ENCODE results near the gene LRRFIP1. TPM values are rescaled to one million over a fixed set of nuclear protein-coding genes. Genes with fewer than 3 reads are reported as not detected.

Gene LRRFIP1
- total and polyA plus RNA-seq, 9 of the 15 experiments (the other 6 are each of a cell fraction or from before 2014, with no cell fraction given), result 13.1 to 45.2 (median 31.3) TPM

DNA sequence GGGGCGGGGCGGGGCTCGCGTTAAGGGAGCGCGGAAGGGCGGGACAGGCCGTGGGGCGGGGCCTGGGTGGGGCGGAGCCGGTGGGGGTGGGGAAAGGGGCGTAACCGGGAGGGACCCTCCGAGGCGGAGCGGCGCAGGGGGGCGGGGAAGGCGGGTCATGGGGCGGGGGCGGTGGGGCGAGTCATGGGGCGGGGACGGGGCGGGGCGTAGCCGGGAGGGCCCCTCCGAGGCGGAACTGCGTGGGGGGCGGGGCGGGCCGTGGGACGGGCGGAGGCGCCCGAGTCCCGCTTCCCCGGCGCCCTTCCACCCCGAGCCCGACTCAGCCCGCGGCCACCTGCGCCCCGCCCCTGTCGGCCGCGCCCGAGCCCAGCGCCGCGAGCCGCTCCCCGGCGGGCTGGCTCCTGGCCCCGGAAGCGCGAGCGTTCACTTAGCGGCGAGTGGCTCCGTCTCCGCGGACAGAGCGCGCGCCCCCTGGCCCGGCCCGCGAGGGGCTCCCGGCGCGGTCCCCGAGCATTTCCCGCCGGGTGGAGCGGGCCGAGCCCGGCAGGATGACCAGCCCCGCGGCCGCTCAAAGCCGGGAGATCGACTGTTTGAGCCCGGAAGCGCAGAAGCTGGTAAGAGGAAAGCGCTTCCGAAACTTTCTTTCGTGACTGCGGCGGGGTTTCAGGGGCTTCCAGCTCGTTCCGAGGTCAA, 64.7 kb downstream of the LRRFIP1 start (continued):
- TF ChIP-seq ZNF146 (CRISPR knock-in tag; IDR thresholded peaks at IDR 0.05; ENCODE audit: unreplicated experiment), result no peak
- TF ChIP-seq CBX5 (IDR thresholded peaks at IDR 0.05; ENCODE audit: borderline replicate concordance, low read depth), result no peak
- no peak for TF ChIP-seq ZNF75A (CRISPR knock-in tag; IDR thresholded peaks at IDR 0.05)
- TF ChIP-seq BCOR (IDR thresholded peaks at IDR 0.05), result no peak
- TF ChIP-seq ZNF311 (CRISPR knock-in tag; IDR thresholded peaks at IDR 0.05), result no peak
- TF ChIP-seq SETDB1 (IDR thresholded peaks at IDR 0.05; ENCODE audit: low read length), result no peak
- TF ChIP-seq ATF1 (CRISPR knock-in tag; IDR thresholded peaks at IDR 0.05), result no peak
- no peak for TF ChIP-seq ATF1 (tag; IDR thresholded peaks at IDR 0.05)
- TF ChIP-seq SMARCE1 (IDR thresholded peaks at IDR 0.05), result no peak
- no peak for TF ChIP-seq SMARCB1 (IDR thresholded peaks at IDR 0.05; ENCODE audit: insufficient read length, low read depth)
- no peak for TF ChIP-seq TFE3 (CRISPR knock-in tag; IDR thresholded peaks at IDR 0.05)
- TF ChIP-seq ETV5 (CRISPR knock-in tag; IDR thresholded peaks at IDR 0.05; ENCODE audit: low read depth), result no peak
- TF ChIP-seq SREBF2 (CRISPR knock-in tag; IDR thresholded peaks at IDR 0.05), result no peak
- no peak for TF ChIP-seq ZNF124 (CRISPR knock-in tag; IDR thresholded peaks at IDR 0.05)
- TF ChIP-seq TCF3 (CRISPR knock-in tag; IDR thresholded peaks at IDR 0.05), result no peak
- TF ChIP-seq RBM34 (IDR thresholded peaks at IDR 0.05; ENCODE audit: borderline replicate concordance, insufficient read depth, low read length), result no peak
- no peak; the same call in 1 of the 2 replicates for TF ChIP-seq CREM (IDR thresholded peaks at IDR 0.05; ENCODE audit: low read depth)
- no peak for TF ChIP-seq ZNF197 (CRISPR knock-in tag; IDR thresholded peaks at IDR 0.05; ENCODE audit: low read depth)
- no peak for TF ChIP-seq GABPB2 (CRISPR knock-in tag; conservative IDR thresholded peaks at IDR 0.05)
- TF ChIP-seq E2F5 (CRISPR knock-in tag; IDR thresholded peaks at IDR 0.05), result no peak
- TF ChIP-seq TCF15 (CRISPR knock-in tag; IDR thresholded peaks at IDR 0.05), result no peak
- peak; percentile 34; the same call in 1 of the 2 replicates for TF ChIP-seq ZBTB7A (IDR thresholded peaks at IDR 0.05; ENCODE audit: borderline replicate concordance, control insufficient read depth, low read depth, low read length)
- TF ChIP-seq NCOA4 (IDR thresholded peaks at IDR 0.05; ENCODE audit: partially characterized antibody), result no peak
- TF ChIP-seq HDAC3 (IDR thresholded peaks at IDR 0.05; ENCODE audit: borderline replicate concordance, partially characterized antibody), result no peak
- TF ChIP-seq, protein P1, sequence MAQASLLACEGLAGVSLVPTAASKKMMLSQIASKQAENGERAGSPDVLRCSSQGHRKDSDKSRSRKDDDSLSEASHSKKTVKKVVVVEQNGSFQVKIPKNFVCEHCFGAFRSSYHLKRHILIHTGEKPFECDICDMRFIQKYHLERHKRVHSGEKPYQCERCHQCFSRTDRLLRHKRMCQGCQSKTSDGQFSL (CRISPR knock-in tag; IDR thresholded peaks at IDR 0.05), result no peak
- TF ChIP-seq, protein P1 (tag; IDR thresholded peaks at IDR 0.05), result no peak
- no peak for TF ChIP-seq EP300 (IDR thresholded peaks at IDR 0.05; ENCODE audit: low read length)
- no peak for TF ChIP-seq FOXA3 (CRISPR knock-in tag; conservative IDR thresholded peaks at IDR 0.05 in 1 of 2, IDR thresholded peaks at IDR 0.05 in 1 of 2)

All from K562 (cell line).